NCI-H510A treated with DMSO at 0.1 percent for 48 hours (cell line): ENCODE results near the gene MKNK2.
"Not testable (repeated sequence)": the region's sequence is repeated elsewhere in the genome, so short reads cannot be mapped to it uniquely, and the experiment has no call there.

ENCODE experiments used
- DNase-seq: peaks from one replicate; lab custom pipeline; 2025; lab: John Stamatoyannopoulos, UW

MKNK2 gene

DNA sequence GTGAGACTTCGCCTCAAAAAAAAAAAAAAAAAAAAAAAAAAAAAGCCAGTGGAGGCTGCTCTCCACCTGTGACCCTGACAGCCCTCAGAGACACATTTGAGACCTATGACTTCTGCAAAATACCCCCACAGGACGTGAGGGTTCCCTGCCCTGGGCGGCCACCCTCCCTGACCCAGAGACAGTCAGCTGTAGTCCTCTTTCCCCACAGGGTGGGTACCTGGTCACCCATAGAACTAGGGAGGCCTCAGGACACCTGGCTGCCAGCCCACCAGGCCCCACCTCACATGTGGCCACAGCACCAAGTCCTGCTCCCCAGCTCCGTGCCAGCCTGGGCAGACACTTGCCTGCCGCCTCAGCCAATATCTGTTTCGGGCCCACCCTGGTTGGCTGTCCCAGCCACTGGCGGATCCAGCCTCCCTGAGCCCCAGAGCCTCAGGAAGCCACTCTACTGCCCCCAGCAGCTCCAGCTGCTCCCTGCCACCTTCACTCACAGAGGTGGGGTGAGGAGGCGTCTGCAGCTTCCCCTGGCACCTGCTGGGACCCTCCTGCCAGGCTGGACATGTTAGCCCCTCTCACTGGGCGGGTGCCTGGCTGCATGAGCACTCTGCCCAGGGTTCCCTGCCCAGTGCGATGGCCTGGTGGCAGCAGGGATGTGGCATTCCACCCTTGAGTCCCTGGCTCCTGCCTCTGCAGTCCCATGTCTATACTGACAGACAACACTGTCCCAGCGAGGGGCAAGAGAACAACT, 6.9 kb downstream of the MKNK2 start:
- no peak for DNase-seq

DNA sequence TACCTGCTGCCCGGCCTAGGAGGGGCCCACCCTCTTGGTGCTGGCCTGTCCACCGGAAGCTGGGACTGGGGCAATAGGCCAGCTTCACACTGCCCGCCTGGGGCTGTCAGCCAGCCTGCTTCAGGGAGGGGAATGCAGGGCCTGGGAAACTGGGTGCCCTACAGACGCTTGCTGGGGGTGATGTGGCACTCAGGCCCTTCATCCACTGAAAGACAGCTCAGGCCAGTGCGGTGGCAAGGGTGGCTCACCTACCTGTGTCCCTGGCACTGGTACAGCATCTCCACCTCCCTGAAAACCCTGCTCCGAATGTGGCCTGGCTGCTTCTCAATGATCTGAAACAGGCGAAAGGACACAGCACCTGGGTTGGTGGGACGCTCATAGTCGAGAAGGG, 7.8 kb downstream of the MKNK2 start:
- no peak for DNase-seq

DNA sequence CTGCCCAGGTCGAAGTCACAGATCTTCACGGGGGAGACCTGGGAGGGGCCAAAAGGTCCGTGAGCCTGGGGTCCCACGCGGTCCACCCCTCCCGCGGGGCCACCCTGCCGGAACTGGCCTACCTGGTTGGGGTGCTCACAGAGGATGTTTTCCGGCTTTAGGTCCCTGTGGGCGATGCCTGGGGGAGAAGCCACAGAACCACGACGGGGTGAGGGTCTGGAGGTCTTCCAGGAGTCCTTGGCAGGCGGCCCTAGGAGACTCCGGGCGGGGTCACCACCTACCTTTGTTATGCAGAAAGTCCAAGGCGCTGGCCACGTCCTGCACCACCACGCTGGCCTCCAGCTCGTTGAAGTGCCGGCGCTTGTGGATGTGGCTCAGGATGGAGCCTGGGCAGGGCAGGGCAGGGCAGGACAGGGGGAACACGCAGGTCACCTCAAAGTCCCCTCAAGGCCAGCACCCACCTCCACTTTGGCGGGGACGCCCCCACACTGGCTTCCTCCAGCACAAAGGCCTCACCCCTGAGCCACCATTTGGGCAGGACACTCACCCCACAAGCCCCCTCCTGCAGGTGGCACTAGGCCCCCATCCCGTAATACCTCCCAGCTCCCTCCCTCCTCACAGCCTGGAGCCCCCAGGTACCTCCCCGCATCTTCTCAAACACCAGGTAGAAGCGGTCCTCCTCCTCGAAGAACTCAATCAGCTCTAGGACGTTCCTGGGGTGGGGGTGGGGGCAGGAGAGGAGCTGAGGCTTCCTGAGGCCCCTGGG, 8.4 kb downstream of the MKNK2 start:
- DNase-seq, result no peak

DNA sequence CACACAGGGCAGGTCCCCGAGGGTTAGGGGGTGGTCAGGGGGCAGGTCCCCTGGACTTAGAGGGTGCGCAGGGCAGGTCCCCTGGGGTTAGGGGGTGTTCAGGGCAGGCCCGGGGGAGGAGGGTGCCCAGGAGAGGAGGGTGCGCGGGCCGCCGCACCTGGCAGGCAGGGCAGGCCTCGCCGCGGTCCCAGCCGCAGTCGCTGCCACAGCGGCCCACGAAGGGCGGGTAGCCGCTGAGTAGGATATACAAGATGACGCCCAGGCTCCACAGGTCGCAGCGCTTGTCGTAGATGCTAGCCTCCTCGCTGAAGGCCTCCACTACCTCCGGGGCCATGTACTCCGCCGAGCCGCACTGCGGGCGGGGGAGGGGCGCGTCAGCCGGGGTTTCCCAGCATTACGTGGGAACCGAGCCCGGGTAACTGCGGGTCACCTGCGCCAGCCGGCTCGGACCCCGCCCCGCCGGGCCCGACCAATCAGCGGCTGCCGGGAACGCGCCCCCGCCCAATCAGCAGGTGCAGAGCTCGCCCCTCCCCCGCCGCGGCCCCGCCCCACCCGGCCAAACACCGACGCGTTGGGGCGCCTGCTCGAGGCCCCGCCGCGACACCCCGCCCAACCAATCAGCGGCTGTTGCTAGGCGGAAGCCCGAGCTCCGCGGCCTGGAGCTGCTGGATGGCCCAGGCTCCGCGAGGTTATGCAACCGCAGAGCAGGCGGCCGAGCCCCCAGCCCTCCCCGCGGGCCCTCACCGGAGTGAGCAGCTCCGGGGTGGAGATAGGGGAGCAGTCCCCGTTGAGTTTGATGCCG, 9.2 kb downstream of the MKNK2 start:
- DNase-seq, result peak; percentile 86

DNA sequence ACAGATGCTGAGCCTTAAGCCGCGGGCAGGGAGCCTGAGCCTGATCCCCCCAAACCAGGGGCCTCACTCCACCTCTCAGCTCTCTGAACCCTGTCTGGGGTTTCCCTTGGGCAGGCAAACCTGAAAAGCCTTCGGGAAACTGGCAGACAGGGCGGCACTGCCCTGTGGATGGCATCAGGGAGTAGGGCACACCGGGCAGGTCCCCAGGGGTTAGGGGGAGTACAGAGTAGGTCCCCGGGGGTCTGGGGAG, 9.7 kb downstream of the MKNK2 start:
- DNase-seq, result no peak

DNA sequence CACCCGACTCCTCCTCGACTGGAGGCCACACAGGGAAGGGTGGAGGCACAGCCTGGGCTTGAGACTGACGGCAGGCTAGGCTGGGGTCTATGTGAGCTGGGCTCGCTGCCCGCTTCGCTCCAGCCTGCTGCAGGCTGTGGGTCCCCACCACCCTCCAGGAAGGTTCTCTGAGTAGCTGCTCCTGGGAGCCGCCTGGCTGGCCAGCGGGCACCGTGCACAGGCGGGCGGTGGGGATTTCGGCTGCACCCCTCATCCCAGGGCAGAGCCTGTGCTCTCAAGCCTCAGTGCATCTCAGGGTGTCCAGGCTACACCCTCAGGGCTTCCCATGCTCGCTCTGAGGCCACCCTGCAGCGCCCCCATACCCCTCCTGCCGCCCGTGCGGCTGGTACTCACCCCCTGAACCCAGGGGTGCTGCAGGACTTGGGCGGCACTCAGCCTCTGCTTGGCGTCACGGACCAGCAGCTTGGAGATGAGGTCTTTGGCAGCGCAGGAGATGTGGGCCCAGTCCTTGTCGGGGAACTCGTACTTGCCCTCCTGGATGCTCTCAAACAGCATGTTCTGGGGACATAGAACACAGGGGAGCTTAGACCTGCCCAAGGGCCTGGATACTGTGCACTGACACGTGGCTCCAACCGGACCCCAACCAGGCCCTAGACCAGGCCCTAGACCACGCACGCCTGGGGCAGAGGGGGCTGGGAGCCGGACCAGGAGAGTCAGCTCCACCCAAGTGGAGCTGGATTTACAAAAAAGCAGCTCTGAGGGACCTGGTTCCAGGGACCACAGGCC, 10.2 kb downstream of the MKNK2 start:
- DNase-seq, result no peak

DNA sequence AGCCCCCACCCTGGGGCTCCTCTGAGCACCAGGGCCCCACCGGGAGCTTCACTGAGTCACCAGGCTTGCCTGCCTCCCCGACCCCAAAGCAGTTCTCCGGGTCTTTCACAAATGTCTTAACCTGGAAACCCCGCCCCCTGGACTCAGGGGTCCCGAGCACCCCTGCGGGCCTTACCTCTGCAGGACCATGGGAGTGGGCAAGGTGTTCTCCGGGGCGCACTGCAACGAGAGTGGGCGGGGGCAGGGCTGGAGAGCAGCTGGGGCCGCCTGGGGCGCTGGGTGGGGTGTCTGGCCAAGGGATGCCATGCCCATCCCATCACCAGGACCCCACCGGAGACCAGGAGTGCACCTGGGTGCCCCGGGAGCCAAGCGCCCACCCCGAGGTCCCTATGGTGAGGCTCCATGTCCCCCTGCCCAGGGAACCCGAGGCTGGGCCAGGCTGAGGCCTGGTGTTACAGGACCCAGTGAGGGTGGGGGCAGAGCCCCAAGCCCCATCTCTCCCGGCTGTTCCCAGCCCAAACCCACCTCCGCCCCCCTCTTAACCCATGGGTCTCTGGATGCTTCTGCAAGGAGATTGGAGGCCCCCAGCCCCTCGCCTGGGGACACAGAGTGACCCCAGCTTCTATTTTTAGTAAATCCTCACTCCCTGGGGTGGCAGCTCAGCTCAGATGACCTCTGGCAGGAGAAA, 10.9 kb downstream of the MKNK2 start:
- no peak for DNase-seq

DNA sequence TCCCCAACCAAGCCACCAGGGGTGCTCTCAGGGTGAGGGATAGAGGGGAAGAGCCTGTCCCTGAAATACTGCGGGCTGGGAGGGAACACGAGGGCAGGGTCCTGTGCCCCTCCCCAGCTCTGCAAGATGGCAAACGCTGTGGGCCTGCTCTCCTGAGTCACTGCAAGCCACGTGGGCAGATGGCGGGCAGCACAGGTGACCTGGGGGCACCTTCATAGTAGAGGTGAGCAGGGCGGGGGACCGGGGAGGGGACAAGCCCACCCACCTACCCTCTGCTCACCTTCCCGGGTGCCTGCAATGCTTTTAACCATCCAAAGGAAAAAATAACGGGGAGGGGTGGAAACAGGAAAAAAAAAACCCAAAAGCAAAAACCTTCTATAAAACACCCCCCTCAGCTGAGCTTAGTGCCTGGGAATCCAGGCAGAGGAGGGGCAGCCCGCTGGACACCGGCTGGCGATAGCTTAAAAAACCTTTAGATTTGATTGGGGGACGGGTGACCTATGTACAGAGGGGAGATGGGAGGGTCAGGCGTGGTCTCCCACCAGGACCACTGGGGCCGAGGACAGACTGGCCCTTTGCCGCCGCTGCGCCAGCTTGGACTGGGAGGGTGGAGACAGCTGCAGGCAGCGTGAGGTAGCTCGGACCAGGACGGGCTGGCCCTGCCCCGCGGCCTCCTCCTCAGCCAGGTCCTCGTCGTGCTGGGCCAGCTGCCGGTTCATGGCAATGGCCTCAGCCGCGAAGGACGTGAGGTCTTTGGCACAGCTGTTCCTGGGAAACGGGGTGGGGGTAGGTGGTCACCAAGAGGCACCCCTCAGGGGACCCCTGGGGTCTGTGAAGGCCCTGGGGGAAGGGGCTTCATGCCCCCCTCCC, 11.7 kb downstream of the MKNK2 start:
- DNase-seq, result no peak

DNA sequence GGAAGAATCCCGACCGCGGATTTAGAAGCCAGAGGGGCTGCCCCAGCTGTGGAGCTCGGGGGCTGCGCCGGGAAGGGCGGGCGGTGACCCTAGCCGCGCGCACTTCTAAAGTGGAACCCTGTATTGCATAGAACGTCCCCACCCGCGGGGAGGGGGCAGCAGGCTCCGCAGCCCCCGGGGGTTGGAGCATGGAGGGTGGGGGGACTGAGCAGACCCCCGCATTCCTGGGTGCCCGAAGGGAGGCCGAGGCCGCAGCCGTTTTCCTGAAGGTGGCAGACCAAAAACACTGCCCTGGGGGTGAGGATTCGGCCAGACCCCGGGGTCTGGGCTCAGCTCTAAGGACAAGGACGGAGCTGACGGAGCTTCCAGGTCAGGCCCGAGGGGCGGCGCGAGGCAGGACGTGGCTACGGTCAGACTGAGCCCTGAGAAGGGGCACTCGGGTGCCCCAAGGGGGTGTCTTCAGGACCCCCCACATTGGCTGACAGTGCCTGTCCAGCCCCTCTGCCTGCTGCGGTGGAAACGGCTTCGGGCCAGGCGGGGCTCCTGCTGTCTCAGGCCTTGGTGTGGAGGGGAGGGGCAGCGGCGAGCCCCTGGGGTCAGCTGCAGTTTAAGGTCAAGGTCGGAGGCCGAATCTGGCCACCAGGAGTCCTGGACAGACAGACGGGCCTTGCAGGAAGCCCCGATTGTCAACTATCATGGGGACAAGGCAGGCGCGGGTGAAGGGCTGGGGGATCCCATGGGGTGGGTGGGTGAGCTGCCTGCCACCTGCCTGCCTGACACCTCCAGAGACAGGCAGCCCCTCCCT, 12.6 kb downstream of the MKNK2 start:
- no peak for DNase-seq

DNA sequence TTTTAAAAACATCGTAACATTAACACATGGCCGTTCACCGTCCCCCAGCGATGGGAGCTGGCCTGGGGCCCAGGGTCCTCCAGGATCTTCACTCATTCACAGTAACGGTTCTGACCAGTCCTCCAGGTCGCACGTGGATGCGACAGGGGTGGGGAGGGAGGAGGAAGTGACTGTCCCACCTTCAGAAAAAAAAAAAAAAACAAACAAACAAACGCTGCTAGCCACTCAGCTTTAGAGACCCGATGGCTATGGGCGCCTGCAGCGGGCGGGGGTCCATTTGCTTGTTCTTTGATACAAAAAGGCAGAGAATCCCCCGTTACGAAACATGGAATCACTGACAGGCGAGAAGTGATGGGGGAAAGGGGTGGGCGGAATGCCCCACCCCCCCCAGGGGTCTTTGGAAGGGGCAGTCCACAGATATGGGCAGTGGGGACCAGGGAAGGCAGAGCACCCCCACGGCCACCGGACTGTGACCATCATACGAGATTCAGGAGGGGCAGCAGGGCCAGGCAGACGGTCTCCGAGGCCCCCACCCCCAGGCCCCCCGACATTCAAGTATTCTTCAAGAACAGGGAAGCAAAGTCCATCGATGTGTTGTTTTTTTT, 13.3 kb downstream of the MKNK2 start:
- DNase-seq, result no peak

DNA sequence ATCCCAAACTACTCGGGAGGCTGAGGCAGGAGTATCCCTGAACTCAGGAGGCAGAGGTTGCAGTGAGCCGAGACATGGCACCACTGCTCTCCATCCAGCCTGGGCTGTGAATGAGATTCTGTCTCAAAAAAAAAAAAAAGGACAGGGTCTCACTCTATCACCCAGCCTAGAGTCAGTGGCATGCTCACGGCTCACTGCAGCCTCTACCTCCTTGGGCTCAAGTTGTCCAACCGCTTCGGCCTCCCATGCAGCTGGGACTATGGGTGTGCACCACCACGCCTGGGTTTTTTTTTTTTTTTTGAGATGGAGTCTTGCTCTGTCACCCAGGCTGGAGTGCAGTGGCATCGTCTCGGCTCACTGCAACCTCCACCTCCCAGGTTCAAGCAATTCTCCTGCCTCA, 14.6 kb downstream of the MKNK2 start:
- no peak for DNase-seq

DNA sequence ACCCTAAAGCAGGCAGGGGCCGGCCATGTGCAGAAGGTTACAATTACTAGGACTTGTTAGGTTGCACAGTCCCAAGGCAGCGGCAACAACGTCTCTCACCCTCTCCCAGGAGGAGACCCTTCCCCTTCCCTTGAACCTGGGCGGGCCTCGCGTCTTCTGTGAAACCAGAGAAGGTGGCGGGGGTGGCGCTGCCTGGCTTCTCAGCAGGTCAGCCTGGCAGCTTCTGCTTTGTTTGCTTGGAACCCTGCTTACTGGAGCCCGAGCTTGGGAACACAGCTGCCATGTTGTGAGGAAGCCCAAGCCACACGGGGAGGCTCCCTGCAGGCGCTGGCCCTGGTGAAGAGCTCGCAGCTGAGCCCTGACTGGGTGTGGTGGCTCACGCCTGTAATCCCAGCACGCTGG, 15.5 kb downstream of the MKNK2 start:
- no peak for DNase-seq

DNA sequence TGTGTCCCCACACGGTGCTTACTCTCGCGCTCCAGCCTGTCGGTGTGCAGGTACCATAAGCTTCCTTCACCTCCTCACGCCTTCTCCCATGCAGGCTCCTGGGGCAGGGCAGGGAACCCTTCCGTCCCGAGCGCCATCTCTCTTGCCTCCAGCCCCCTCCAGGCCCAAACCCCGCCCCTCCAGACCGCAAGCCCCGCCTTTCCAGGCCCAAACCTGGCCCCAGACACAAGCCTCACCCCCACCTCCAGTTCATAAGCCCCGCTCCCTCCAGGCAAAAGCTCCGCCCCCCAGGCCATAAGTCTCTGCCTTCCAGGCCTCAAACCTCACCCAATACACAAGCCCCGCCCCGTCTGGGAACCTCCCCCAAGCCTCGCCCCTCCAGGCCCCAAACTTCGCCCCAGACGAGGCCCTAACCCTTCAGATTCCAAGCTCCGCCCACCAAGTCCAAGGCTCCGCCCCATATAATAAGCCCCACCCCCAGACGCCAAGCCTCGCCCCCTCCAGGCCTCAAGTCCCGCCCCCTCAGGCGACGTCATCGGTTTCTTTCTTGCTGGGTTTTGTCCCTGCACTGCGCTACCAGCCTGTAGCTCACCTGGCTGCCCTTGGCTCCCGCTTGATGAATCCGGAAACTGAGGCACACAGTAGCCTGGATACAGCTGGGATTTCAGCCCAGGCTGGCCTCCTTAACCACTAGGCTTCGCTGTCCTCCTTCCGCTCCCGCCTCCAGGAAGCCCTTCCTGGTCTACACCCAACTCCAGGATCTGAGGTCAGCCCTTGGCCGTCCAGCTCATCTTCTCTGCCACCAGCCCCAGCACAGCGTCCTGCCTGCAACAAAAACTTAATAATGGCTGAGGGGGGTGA, 16.1 kb downstream of the MKNK2 start:
- no peak for DNase-seq

DNA sequence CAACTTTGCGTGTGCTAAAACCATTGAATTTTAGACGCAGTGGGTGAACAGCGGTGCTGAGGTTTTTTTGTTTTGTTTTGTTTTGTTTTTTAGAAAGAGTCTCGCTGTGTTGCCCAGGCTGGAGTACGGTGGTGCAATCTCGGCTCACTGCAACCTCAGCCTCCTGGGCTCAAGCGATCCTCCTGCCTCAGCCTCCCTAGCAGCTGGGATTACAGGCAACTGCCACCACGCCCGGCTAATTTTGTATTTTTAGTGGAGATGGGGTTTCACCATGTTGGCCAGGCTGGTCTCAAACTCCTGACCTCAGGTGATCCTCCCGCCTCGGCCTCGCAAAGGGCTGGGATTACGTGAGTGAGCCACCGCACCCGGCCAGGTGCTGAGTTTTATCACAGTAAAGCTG, 16.8 kb downstream of the MKNK2 start:
- not testable (repeated sequence) for DNase-seq

DNA sequence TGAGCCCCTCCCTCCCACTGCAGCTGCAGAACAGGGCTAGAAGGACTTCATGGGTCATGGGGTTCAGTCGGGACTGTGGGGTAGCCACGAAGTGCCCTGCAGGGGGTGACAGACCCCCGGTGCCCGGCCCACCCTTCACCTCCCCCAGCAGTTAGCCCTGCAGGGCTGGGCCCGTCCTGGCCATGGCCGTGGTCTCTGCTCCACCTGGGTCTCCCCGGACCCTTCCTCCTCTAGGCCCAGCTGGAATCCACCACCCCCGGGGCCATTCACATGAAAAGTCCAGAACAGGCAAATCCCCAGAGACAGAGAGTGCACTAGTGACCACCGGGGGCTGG, 17.3 kb downstream of the MKNK2 start:
- DNase-seq, result no peak

DNA sequence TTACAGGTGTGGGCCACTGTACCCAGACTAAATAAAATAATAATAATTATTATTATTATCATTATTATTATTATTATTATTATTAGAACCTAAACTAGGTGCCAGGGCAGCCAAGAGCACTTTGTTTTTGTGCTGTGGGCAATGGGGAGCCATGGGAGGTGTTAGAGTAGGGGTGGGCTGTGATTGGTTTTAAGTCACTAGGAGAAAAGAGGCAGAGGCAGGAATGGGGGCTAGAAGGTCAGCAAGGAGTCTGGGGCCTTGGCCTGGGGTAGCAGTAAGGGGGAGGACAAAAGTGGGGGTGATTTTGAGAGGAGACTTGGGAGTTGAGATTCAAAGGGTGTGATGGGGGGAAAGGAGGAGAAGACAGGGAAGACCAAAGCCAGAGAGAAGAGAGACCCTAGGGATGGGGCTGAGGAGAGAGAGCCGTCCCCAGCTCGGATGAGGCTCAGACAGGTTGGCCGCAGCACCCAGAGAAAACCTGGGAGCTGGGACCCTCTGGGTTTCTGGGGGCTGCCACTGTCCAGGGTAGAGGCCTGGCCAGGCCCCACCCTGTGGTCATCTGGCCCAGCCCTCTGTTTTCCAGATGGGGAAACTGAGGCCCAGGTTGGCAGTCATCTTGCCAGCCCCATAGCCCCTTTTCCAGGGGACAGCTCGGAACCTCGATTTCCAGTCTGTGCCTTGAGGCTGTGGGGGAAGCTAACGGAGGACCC, 17.8 kb downstream of the MKNK2 start:
- no peak for DNase-seq

DNA sequence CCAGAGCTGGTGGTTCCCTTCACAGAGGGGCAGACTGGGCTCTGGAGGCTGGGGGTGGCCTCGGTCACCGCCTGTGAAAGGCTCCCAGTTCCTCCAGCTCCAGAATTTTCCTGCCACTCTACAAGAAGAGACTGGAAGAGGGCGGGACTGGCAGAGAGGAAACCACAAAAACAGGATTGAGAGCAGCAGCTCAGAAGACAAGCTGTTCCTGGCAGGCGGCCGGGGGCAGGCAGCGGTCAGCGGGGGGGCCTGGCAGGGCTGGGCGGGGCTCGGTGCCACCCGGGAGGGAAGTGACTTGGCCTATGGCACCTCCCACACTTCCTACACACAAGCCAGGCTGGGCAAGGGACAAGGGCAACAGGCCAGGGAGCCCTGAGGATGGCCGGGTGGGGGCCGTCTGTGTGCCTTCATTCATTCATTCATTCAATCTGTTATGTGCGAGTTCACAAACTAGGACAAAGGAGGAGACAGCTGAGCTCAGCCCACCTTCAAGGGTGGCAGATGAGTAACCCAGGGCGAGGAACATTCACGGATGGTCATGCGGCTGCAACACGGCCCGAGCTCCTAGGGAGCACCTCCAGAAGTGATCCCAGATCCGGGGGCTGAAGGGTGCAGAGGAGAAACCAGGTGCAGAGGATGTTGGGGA, 18.6 kb downstream of the MKNK2 start:
- peak; percentile 81 for DNase-seq

DNA sequence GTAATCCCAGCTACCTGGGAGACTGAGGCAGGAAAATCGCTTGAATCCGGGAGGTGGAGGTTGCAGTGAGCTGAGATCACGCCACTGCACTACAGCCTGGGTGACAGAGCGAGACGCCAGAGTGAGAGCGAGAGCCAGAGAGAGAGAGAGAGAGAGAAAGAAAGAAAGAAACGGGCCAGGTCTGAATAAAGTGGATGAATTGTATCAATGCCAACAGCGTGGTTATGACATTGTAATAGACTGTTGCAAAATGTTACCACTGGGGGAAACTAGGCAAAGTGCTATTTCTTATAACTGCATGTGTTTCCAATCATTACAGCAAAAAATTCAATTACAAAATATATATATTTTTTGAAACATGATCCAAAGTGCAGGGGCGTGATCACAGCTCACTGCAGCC, 23.7 kb downstream of the MKNK2 start:
- no peak for DNase-seq
